ENCODE results near the gene EXOC4. TPM values are rescaled to one million over a fixed set of nuclear protein-coding genes. Genes with fewer than 3 reads are reported as not detected.

EXOC4 gene
- total RNA-seq, 1 experiment from 2014 or later = 111 TPM

DNA sequence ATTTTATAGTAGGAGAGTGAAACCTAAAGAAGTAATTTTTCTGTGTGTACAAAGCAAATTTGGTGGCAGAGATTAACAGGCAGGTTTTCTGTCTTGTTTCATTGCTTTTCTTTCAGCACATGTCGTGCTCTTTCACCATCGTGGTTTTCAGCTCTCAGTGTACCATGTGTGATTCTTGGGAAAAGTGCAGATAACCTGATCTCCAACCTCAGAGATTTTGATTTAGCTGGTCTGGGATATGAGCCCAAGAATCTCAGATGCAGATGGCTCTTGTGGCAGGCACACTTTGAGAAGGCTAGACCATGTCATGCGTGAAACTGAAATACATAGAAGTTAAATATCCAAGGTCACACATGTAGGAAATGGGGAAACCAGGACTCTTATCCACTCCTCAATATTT is 317.4 kb downstream of the EXOC4 start:
- no peaks in the 10 kb centered on the region for H3K27me3 ChIP-seq (ENCODE audit: low read length)
- H3K4me2 ChIP-seq (ENCODE audit: low read depth, low read length, poor library complexity, severe bottlenecking) = no peak overlapping the region
- no peaks in the 10 kb centered on the region for H3K79me2 ChIP-seq (ENCODE audit: low read length)
- H4K20me1 ChIP-seq (ENCODE audit: insufficient read depth, low read depth, low read length) = peaks cover 7% of the 10 kb centered on the region; the same call in 1 of the 2 replicates
- H3K9me2 ChIP-seq (replicated peaks; ENCODE audit: insufficient read depth, low read length) = no peaks in the 10 kb centered on the region
- no peak for DNase-seq
- no peak overlapping the region for H3K9ac ChIP-seq (ENCODE audit: low read length)
- no peaks in the 10 kb centered on the region for H3K4me1 ChIP-seq (ENCODE audit: low read length)
- H3K4me3 ChIP-seq (ENCODE audit: low read length) = no peak overlapping the region
- H3K36me3 ChIP-seq (ENCODE audit: insufficient read depth, low read length) = no peaks in the 10 kb centered on the region
- no peak overlapping the region for H2AFZ ChIP-seq (ENCODE audit: low read length)
- H3K27ac ChIP-seq (ENCODE audit: low read length) = no peak overlapping the region
- no peaks in the 10 kb centered on the region for H3K9me3 ChIP-seq (ENCODE audit: low read length)

DNA sequence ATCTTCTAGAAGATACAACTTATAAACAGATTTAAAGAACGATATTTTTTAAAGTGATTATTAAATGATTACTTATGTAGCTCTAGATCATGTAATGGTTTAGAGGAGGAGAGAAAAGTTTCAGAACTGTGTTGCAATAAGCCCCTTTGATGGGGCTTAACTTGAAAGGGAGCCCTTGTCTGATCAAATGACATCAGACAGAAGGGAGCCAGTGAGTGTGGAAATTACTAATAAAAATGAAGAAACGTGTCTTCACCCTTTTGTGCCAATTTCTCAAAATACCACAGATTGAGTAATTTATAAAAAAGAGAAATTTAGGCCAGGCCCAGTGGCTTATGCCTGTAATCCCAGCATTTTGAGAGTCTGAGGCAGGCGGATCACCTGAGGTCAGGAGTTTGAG is 318.2 kb downstream of the EXOC4 start:
- H3K27ac ChIP-seq (ENCODE audit: low read length) = no peak overlapping the region
- no peak for DNase-seq
- H3K9me2 ChIP-seq (replicated peaks; ENCODE audit: insufficient read depth, low read length) = no peaks in the 10 kb centered on the region
- no peak overlapping the region for H3K4me3 ChIP-seq (ENCODE audit: low read length)
- no peak overlapping the region for H3K9ac ChIP-seq (ENCODE audit: low read length)
- H3K36me3 ChIP-seq (ENCODE audit: insufficient read depth, low read length) = no peaks in the 10 kb centered on the region
- H2AFZ ChIP-seq (ENCODE audit: low read length) = no peak overlapping the region
- H4K20me1 ChIP-seq (ENCODE audit: insufficient read depth, low read depth, low read length) = peaks cover 7% of the 10 kb centered on the region; the same call in 1 of the 2 replicates
- no peaks in the 10 kb centered on the region for H3K27me3 ChIP-seq (ENCODE audit: low read length)
- H3K4me2 ChIP-seq (ENCODE audit: low read depth, low read length, poor library complexity, severe bottlenecking) = no peak overlapping the region
- no peaks in the 10 kb centered on the region for H3K79me2 ChIP-seq (ENCODE audit: low read length)
- H3K9me3 ChIP-seq (ENCODE audit: low read length) = no peaks in the 10 kb centered on the region
- no peaks in the 10 kb centered on the region for H3K4me1 ChIP-seq (ENCODE audit: low read length)

DNA sequence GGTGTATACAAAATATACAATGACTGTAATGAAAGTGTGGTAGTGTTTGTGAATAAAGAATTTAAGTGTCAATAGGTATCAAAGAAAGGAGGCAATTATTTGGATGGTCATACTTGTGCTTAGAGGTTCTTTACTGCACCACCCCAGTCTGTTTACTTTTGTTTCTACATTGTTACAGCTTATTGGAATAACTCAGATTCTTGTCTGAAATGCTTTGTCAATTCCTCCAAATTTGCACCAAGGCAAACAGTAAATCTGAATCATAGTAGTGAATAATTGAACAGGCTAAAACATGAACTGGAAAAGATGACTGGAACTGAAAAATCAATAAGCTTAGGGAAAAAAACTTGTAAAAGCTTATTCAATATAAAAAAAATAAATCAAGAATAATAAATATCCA is 319.2 kb downstream of the EXOC4 start:
- Histone ChIP-seq H4K20me1 (ENCODE audit: insufficient read depth, low read depth, low read length) (peaks cover 7% of the 10 kb centered on the region; the same call in 1 of the 2 replicates), H3K9me2 (replicated peaks; ENCODE audit: insufficient read depth, low read length) (no peaks in the 10 kb centered on the region), H3K27me3 (ENCODE audit: low read length) (no peaks in the 10 kb centered on the region), H3K36me3 (ENCODE audit: insufficient read depth, low read length) (no peaks in the 10 kb centered on the region), H3K4me1 (ENCODE audit: low read length) (no peaks in the 10 kb centered on the region), H2AFZ (ENCODE audit: low read length) (no peak overlapping the region), H3K4me3 (ENCODE audit: low read length) (no peak overlapping the region), H3K27ac (ENCODE audit: low read length) (no peak overlapping the region), H3K9ac (ENCODE audit: low read length) (no peak overlapping the region), H3K9me3 (ENCODE audit: low read length) (no peaks in the 10 kb centered on the region), H3K4me2 (ENCODE audit: low read depth, low read length, poor library complexity, severe bottlenecking) (no peak overlapping the region), H3K79me2 (ENCODE audit: low read length) (no peaks in the 10 kb centered on the region)
- no peak for DNase-seq

DNA sequence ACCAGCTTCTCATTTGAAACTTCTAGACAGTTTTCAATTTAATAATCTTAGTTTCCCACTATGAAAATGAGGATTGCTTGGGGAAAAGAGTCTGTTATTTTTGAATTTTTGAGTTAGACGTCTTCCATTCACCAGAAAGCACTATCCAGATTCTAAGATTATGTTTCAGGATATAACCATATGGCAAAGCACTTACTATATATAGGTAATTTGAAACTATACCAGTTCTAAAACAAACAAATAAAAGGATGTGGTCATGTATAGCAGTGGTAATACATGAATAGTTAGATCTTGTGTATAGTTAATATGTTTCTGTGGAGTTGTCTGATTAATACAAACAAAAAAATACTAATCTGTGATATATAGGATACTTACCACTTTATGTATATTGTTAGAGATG is 320.0 kb downstream of the EXOC4 start:
- no peak overlapping the region for H2AFZ ChIP-seq (ENCODE audit: low read length)

DNA sequence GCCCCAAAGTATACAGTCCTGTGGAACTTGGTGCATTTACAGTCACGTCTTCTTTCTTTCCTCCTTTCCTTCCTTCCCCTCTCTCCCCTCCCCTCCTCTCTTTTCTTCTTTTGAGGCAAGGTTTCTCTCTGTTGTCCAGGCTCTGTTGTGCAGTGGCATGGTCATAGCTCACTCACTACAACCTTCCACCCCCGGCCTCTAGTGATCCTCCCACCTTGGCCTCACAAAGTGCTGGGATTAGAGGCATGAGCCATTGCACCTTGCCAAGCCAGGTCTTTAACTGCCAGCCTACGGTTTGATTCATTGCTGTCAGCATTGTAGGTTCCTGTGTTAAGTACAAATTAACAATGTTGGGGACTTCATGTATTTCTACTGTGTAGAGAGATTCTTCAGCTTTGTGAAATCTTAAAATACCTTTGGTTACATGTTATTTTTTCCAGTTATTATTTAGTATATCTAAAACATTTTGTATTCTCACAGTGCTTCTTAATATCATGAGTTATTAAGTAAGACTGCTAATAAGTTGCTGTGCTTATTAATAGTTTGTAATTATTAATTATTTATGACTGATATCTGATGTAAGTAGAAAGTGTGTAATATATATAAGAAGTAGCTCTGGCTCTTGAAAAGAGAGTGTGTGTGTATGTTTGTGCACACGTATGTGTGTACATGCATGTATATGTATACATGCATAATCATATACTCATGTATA is 320.8 kb downstream of the EXOC4 start:
- H3K9me3 ChIP-seq (ENCODE audit: low read length) = no peaks in the 10 kb centered on the region
- no peaks in the 10 kb centered on the region for H3K36me3 ChIP-seq (ENCODE audit: insufficient read depth, low read length)
- no peaks in the 10 kb centered on the region for H3K79me2 ChIP-seq (ENCODE audit: low read length)
- no peak overlapping the region for H2AFZ ChIP-seq (ENCODE audit: low read length)
- H3K4me2 ChIP-seq (ENCODE audit: low read depth, low read length, poor library complexity, severe bottlenecking) = no peak overlapping the region
- no peaks in the 10 kb centered on the region for H3K27me3 ChIP-seq (ENCODE audit: low read length)
- H3K4me3 ChIP-seq (ENCODE audit: low read length) = no peak overlapping the region
- H4K20me1 ChIP-seq (ENCODE audit: insufficient read depth, low read depth, low read length) = no peaks in the 10 kb centered on the region
- no peaks in the 10 kb centered on the region for H3K4me1 ChIP-seq (ENCODE audit: low read length)
- DNase-seq = no peak
- H3K9ac ChIP-seq (ENCODE audit: low read length) = no peak overlapping the region
- no peak overlapping the region for H3K27ac ChIP-seq (ENCODE audit: low read length)
- H3K9me2 ChIP-seq (replicated peaks; ENCODE audit: insufficient read depth, low read length) = no peaks in the 10 kb centered on the region

More for the DNA sequence above, 320.0 kb downstream of the EXOC4 start:
- Histone ChIP-seq H3K9ac (ENCODE audit: low read length) (no peak overlapping the region), H3K36me3 (ENCODE audit: insufficient read depth, low read length) (no peaks in the 10 kb centered on the region), H3K4me1 (ENCODE audit: low read length) (no peaks in the 10 kb centered on the region), H3K4me2 (ENCODE audit: low read depth, low read length, poor library complexity, severe bottlenecking) (no peak overlapping the region), H3K27me3 (ENCODE audit: low read length) (no peaks in the 10 kb centered on the region), H4K20me1 (ENCODE audit: insufficient read depth, low read depth, low read length) (0 out of 2 replicates have a peak, but pooled peaks cover under 1% of the 10 kb centered on the region), H3K4me3 (ENCODE audit: low read length) (no peak overlapping the region), H3K27ac (ENCODE audit: low read length) (no peak overlapping the region), H3K79me2 (ENCODE audit: low read length) (no peaks in the 10 kb centered on the region), H3K9me3 (ENCODE audit: low read length) (no peaks in the 10 kb centered on the region), H3K9me2 (replicated peaks; ENCODE audit: insufficient read depth, low read length) (no peaks in the 10 kb centered on the region)
- no peak for DNase-seq

DNA sequence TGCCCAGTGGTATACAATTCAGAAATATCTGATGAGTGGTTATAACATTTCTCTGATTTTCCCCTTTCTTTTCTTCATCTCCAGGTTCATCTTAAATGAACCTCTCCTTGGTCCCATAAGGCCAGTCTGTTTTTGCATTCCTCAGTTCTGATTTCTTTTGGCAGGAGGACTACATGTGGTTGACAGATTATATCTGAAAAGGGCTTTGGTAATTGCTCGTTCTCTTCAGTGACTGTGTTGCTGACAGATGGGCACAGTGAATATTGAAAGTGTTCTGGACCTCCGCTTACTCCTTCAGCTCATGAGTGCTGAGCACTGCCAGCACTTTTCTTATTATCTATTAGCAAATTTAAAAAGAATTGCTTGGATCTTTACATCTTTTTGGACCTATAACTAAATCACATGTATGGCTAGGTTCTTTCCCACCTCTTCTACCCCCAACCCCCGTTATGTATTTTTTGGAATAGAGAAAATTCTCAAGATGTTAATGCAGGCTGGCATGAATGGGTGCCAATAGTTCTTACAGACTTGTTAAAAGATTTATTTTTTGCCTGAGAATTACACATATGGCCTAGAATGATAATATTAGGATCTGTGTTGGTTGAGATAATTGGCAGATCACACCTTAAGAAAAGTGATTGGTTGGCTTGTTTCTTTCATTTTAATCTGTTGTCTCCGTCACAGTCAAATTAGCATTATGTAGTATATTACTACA is 323.0 kb downstream of the EXOC4 start:
- no peaks in the 10 kb centered on the region for H3K9me3 ChIP-seq (ENCODE audit: low read length)
- H3K9ac ChIP-seq (ENCODE audit: low read length) = no peak overlapping the region
- no peak overlapping the region for H3K4me2 ChIP-seq (ENCODE audit: low read depth, low read length, poor library complexity, severe bottlenecking)
- no peaks in the 10 kb centered on the region for H3K36me3 ChIP-seq (ENCODE audit: insufficient read depth, low read length)
- no peaks in the 10 kb centered on the region for H4K20me1 ChIP-seq (ENCODE audit: insufficient read depth, low read depth, low read length)
- no peak overlapping the region for H3K4me3 ChIP-seq (ENCODE audit: low read length)
- H2AFZ ChIP-seq (ENCODE audit: low read length) = no peak overlapping the region
- no peaks in the 10 kb centered on the region for H3K27me3 ChIP-seq (ENCODE audit: low read length)
- H3K4me1 ChIP-seq (ENCODE audit: low read length) = no peaks in the 10 kb centered on the region
- H3K79me2 ChIP-seq (ENCODE audit: low read length) = no peaks in the 10 kb centered on the region
- no peaks in the 10 kb centered on the region for H3K9me2 ChIP-seq (replicated peaks; ENCODE audit: insufficient read depth, low read length)
- no peak overlapping the region for H3K27ac ChIP-seq (ENCODE audit: low read length)
- DNase-seq = no peak

DNA sequence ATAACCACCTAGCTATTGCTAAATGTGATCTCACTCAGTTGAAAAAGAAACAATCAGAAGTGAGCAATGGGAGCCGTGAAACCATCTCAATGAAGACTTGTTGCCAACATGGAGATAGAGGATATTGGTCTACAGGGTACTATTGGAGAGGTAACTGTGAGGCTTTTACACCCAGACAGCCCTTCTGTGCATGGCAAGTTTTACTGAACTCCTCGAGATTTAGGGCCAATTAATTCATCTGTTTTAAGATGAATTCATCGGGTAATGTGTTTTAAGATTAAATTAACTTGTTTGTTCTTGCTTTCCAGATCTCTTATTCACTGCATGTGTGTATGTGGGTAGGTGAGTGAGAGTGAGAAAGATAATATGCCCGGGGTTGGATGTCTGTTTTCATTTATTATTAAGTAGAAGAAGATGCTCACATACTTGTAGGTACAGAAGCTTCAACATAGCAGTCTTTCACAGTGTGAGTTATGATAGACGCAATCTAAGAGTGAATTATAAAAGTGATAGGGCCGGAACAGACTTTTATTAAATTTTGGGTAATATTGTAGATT is 323.8 kb downstream of the EXOC4 start:
- H3K4me2 ChIP-seq (ENCODE audit: low read depth, low read length, poor library complexity, severe bottlenecking) = no peak overlapping the region
- H3K4me3 ChIP-seq (ENCODE audit: low read length) = no peak overlapping the region
- no peaks in the 10 kb centered on the region for H3K79me2 ChIP-seq (ENCODE audit: low read length)
- H4K20me1 ChIP-seq (ENCODE audit: insufficient read depth, low read depth, low read length) = no peaks in the 10 kb centered on the region
- no peak overlapping the region for H3K27ac ChIP-seq (ENCODE audit: low read length)
- DNase-seq = no peak
- no peak overlapping the region for H3K9ac ChIP-seq (ENCODE audit: low read length)
- no peak overlapping the region for H2AFZ ChIP-seq (ENCODE audit: low read length)
- H3K4me1 ChIP-seq (ENCODE audit: low read length) = no peaks in the 10 kb centered on the region
- H3K27me3 ChIP-seq (ENCODE audit: low read length) = no peaks in the 10 kb centered on the region
- H3K36me3 ChIP-seq (ENCODE audit: insufficient read depth, low read length) = no peaks in the 10 kb centered on the region
- no peaks in the 10 kb centered on the region for H3K9me3 ChIP-seq (ENCODE audit: low read length)
- no peaks in the 10 kb centered on the region for H3K9me2 ChIP-seq (replicated peaks; ENCODE audit: insufficient read depth, low read length)

DNA sequence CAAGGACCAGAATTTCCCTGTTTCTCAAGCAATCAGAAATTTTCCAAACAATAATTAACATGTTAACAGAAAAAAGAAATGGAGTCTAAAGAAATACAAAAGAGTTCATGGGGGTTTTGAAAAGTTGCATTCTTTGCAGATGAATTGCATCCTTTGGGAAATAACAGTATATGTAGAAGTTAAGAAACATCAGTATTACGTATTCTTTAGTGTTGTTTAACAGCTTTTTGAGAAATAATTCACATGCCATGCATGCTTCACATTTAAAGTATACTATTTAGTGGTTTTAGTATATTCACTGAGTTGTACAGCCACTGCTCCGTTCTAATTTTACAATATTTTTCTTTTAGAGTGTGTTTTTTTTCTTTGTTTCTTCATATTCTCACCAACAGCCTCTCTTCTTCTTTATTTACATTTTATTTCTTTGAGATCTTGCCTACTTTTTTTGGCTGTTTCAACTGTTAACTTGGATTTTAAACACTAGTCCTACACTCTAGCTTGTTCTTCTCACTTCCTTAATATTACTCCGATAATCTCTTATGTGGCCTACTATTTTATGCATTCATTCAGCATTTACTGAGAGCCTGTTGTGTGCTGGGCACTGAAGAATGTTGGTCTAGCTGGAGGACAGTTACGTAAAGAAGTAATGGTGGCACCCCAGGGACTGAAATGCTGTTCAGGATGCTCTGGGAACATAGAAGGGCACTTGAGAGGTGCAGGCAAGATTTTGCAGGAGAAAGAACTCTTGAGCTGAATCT is 330.1 kb downstream of the EXOC4 start:
- no peak overlapping the region for H3K9ac ChIP-seq (ENCODE audit: low read length)

More for the DNA sequence above, 330.1 kb downstream of the EXOC4 start:
- H3K27ac ChIP-seq (ENCODE audit: low read length) = no peak overlapping the region
- no peak overlapping the region for H3K4me3 ChIP-seq (ENCODE audit: low read length)
- H3K9me2 ChIP-seq (replicated peaks; ENCODE audit: insufficient read depth, low read length) = no peaks in the 10 kb centered on the region
- DNase-seq = no peak
- no peak overlapping the region for H3K4me2 ChIP-seq (ENCODE audit: low read depth, low read length, poor library complexity, severe bottlenecking)
- no peaks in the 10 kb centered on the region for H3K9me3 ChIP-seq (ENCODE audit: low read length)
- no peaks in the 10 kb centered on the region for H3K36me3 ChIP-seq (ENCODE audit: insufficient read depth, low read length)
- H3K27me3 ChIP-seq (ENCODE audit: low read length) = no peaks in the 10 kb centered on the region
- no peaks in the 10 kb centered on the region for H3K79me2 ChIP-seq (ENCODE audit: low read length)
- H4K20me1 ChIP-seq (ENCODE audit: insufficient read depth, low read depth, low read length) = no peaks in the 10 kb centered on the region
- no peaks in the 10 kb centered on the region for H3K4me1 ChIP-seq (ENCODE audit: low read length)
- no peak overlapping the region for H2AFZ ChIP-seq (ENCODE audit: low read length)

Data from Karpas-422 (cell line).